ENCODE measurements around the gene MARCHF5.

The MARCHF5 gene

GRCh38 chr10:92248566-92248965 is 42.4 kb upstream of the MARCHF5 start:
- TF ChIP-seq, protein P1, sequence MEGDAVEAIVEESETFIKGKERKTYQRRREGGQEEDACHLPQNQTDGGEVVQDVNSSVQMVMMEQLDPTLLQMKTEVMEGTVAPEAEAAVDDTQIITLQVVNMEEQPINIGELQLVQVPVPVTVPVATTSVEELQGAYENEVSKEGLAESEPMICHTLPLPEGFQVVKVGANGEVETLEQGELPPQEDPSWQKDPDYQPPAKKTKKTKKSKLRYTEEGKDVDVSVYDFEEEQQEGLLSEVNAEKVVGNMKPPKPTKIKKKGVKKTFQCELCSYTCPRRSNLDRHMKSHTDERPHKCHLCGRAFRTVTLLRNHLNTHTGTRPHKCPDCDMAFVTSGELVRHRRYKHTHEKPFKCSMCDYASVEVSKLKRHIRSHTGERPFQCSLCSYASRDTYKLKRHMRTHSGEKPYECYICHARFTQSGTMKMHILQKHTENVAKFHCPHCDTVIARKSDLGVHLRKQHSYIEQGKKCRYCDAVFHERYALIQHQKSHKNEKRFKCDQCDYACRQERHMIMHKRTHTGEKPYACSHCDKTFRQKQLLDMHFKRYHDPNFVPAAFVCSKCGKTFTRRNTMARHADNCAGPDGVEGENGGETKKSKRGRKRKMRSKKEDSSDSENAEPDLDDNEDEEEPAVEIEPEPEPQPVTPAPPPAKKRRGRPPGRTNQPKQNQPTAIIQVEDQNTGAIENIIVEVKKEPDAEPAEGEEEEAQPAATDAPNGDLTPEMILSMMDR (IDR thresholded peaks at IDR 0.05) = no peak
- no peak overlapping the region for H3K27ac ChIP-seq
- no peaks in the 10 kb centered on the region for H3K27me3 ChIP-seq
- no peak overlapping the region for H3K4me3 ChIP-seq
- H3K4me1 ChIP-seq = no peaks in the 10 kb centered on the region
- no peaks in the 10 kb centered on the region for H3K9me3 ChIP-seq
- no peaks in the 10 kb centered on the region for H3K36me3 ChIP-seq
- DNase-seq = no peak
- intact Hi-C loops (cut with DNase I; ENCODE audit: low total_unique reads) = no loop called here

DNA sequence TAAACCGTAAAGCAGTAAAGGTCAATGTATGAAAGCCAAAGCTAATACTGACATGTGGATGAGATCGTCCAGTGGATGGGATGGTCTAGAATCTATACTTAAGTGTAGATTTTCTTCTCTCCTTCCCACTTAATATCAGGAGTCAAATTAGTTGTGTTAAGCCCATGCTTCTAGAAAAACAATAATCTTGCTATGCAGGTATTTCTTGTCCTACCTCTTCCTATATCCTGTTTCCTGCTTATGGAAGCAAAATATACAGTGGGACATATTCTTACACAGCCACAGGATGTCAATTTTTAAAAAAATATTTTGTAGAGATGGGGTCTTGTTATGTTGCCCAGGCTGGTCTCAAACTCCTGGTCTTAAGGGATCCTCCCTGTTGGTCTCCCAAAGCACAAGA is 27.6 kb upstream of the MARCHF5 start:
- intact Hi-C loops (cut with DNase I; ENCODE audit: low total_unique reads) = no loop called here
- H3K27ac ChIP-seq = no peak overlapping the region
- TF ChIP-seq, protein P1 (IDR thresholded peaks at IDR 0.05) = no peak
- H3K4me3 ChIP-seq = no peak overlapping the region
- H3K4me1 ChIP-seq = peaks cover 0 to 27% (median 6%) of the 10 kb centered on the region in 4 donors
- H3K36me3 ChIP-seq = no peaks in the 10 kb centered on the region
- H3K27me3 ChIP-seq = no peaks in the 10 kb centered on the region
- no peaks in the 10 kb centered on the region for H3K9me3 ChIP-seq
- DNase-seq = no peak

GRCh38 chr10:92264249-92264648 is 26.7 kb upstream of the MARCHF5 start:
- H3K4me1 ChIP-seq = peaks cover 0 to 35% (median 9%) of the 10 kb centered on the region in 4 donors
- H3K27me3 ChIP-seq = no peaks in the 10 kb centered on the region
- H3K9me3 ChIP-seq = no peaks in the 10 kb centered on the region
- intact Hi-C loops (cut with DNase I; ENCODE audit: low total_unique reads) = no loop called here
- no peak overlapping the region for H3K4me3 ChIP-seq
- no peaks in the 10 kb centered on the region for H3K36me3 ChIP-seq
- TF ChIP-seq, protein P1 (IDR thresholded peaks at IDR 0.05) = no peak
- no peak for DNase-seq
- H3K27ac ChIP-seq = no peak overlapping the region

DNA sequence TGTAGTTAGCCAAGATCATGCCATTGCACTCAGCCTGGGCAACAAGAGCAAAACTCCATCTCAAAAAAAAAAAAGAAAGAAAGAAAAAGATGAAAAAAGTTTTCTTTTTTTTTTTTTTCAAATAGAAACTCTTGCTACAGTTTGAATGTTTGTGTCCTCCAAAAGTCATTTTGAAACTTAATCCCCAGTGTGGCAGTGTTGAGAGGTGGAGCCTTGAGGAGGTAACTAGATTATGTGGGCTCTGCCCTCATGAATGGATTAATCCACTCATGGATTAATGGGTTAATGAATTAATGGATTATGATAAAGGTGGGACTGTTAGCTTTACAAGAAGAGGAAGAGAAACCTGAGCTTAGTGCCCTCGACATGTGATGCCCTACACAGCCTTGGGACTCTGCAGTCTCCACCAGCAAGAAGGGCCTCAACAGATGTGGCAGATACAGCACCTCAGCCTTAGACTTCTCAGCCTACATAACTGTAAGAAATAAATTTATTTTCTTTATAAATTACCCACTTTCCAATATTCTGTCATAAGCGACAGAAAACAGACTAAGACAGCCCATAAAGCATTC is 25.2 kb upstream of the MARCHF5 start:
- intact Hi-C loops (cut with DNase I; ENCODE audit: low total_unique reads) = no loop called here
- TF ChIP-seq, protein P1 (IDR thresholded peaks at IDR 0.05) = no peak
- peak overlapping the region; percentile 17 to 50 for H3K27ac ChIP-seq

DNA sequence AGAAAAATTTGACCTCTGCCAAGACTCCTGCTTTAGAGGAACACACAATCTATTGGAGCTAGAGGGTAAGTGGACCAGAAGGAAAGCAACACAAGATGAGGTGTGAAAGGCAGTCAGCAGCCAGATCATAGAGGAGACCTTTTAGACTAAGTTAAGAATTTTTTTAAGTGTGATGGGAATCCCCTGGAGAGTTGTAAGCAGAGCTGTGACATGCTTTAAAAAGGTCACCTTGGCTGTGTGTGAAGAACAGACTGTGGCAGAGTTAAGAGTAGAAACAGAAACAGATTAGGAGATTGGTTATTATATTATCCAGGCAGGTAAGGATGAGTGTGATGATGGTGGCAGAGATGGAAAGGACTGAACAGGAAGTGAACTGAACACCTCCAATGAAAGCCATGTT is 23.6 kb upstream of the MARCHF5 start:
- intact Hi-C loops (cut with DNase I; ENCODE audit: low total_unique reads) = no loop called here

More for the DNA sequence above, 25.2 kb upstream of the MARCHF5 start:
- Histone ChIP-seq H3K4me3 (no peak overlapping the region), H3K27me3 (no peaks in the 10 kb centered on the region), H3K9me3 (no peaks in the 10 kb centered on the region), H3K36me3 (no peaks in the 10 kb centered on the region), H3K4me1 (peaks cover 0 to 35% (median 9%) of the 10 kb centered on the region in 4 donors)
- DNase-seq = no peak

More for the DNA sequence above, 23.6 kb upstream of the MARCHF5 start:
- Histone ChIP-seq H3K27me3 (no peaks in the 10 kb centered on the region), H3K4me1 (peaks cover 0 to 35% (median 9%) of the 10 kb centered on the region in 4 donors), H3K27ac (peak overlapping the region; percentile 10 to 50), H3K4me3 (no peak overlapping the region), H3K36me3 (no peaks in the 10 kb centered on the region), H3K9me3 (no peaks in the 10 kb centered on the region)
- TF ChIP-seq, protein P1 (IDR thresholded peaks at IDR 0.05) = no peak
- no peak for DNase-seq

Measured in tibial artery (tissue), 4 donors.